B cell (primary cell): Measurements from ENCODE around the gene PTGES2. TPM values are rescaled to one million over a fixed set of nuclear protein-coding genes. Genes with fewer than 3 reads are reported as not detected.
A peak's percentile ranks its signal among the peaks of the same experiment; 100 is the strongest.

ENCODE experiments used
- ATAC-seq: fragments of 200-7000 bp; cut with Tn5 transposase; one replicate; pipeline ENCODE4 v1.10.0; 2021; ENCODE audit warnings: low read depth, mild to moderate bottlenecking, moderate number of reproducible peaks, moderate library complexity
- CTCF ChIA-PET: fragments of 350-600 bp; sonication (Branson Sonifier 250); formaldehyde crosslinking; loops from one replicate; lab custom pipeline; 2021; ENCODE audit warnings: antibody characterized with exemption, inconsistent platforms; lab: Charles Lee
- POLR2A ChIA-PET: fragments of 350-600 bp; sonication (Branson Sonifier 250); formaldehyde crosslinking; loops from one replicate; lab custom pipeline; 2021; ENCODE audit warnings: antibody characterized with exemption; lab: Charles Lee
- DNase-seq: peaks from one replicate; pipeline ENCODE4 v3.0.0; 2013
- H2AFZ ChIP-seq: 2 replicates; pipeline ENCODE4 v1.6.1; 2012; ENCODE audit warnings: mild to moderate bottlenecking, low read depth, low read length; ENCODE audit not compliant: insufficient read depth, poor library complexity, severe bottlenecking
- H3K27ac ChIP-seq, 2 donors: 1 replicate in 1 of 2; 2 replicates in 1 of 2; pipeline ENCODE4 v1.5.1; 2012 to 2013; ENCODE audit warnings: low read length in 2 of 2, mild to moderate bottlenecking in 2 of 2, moderate library complexity in 1 of 2
- H3K27me3 ChIP-seq, 4 experiments: fragments of 200-600 bp in 1 of 4; sonication (generic) in 1 of 4; replicated peaks in 1 of 4; 1 replicate in 2 of 4; 2 replicates in 2 of 4; pipeline versions ENCODE4 v1.6.1 to v1.7.0; 2013 to 2016; ENCODE audit warnings: low read length in 3 of 4, mild to moderate bottlenecking in 2 of 4, mixed read lengths in 1 of 4, moderate library complexity in 1 of 4; ENCODE audit not compliant: insufficient read depth in 4 of 4, control insufficient read depth in 3 of 4; ENCODE audit errors: control extremely low read depth in 1 of 4
- H3K36me3 ChIP-seq, 2 experiments: replicated peaks in 1 of 2; 1 replicate in 1 of 2; 2 replicates in 1 of 2; pipeline versions ENCODE4 v1.6.1 to v1.7.1; 2013; ENCODE audit warnings: low read length in 1 of 2; ENCODE audit not compliant: insufficient read depth in 2 of 2, control insufficient read depth in 1 of 2; ENCODE audit errors: control extremely low read depth in 1 of 2, extremely low read depth in 1 of 2
- H3K4me1 ChIP-seq, 2 donors: fragments of 200-600 bp in 1 of 2; sonication (generic) in 1 of 2; 1 replicate in 1 of 2; 2 replicates in 1 of 2; pipeline versions ENCODE4 v1.5.1 to v1.6.1; 2013 to 2017; ENCODE audit warnings: low read length in 2 of 2; ENCODE audit not compliant: control insufficient read depth in 2 of 2, insufficient read depth in 2 of 2
- H3K4me2 ChIP-seq: replicated peaks from 2 replicates; pipeline ENCODE3; 2012; ENCODE audit warnings: mild to moderate bottlenecking, low read depth, low read length; ENCODE audit not compliant: poor library complexity, severe bottlenecking
- H3K4me3 ChIP-seq, 5 experiments: fragments of 200-600 bp in 1 of 5; sonication (generic) in 1 of 5; 1 replicate in 3 of 5; 2 replicates in 2 of 5; pipeline versions ENCODE4 v1.5.1 to v1.7.0; 2011 to 2016; ENCODE audit warnings: low read length in 4 of 5, mild to moderate bottlenecking in 4 of 5, low read depth in 2 of 5, control low read depth in 1 of 5, moderate library complexity in 1 of 5; ENCODE audit not compliant: insufficient read depth in 1 of 5; ENCODE audit errors: control extremely low read depth in 1 of 5, extremely low read depth in 1 of 5
- H3K79me2 ChIP-seq: fragments of 200-600 bp; sonication (generic); one replicate; pipeline ENCODE4 v1.6.0; 2016; ENCODE audit warnings: low read length; ENCODE audit not compliant: control insufficient read depth, insufficient read depth
- H3K9ac ChIP-seq: fragments of 200-600 bp; sonication (generic); 2 replicates; pipeline ENCODE4 v1.6.1; 2017; ENCODE audit warnings: mild to moderate bottlenecking, low read length, moderate library complexity
- H3K9me3 ChIP-seq, 3 donors: one replicate each; pipeline versions ENCODE4 v1.6.1 to v1.7.1; 2013; ENCODE audit warnings: low read length in 2 of 3; ENCODE audit not compliant: control insufficient read depth in 2 of 3, insufficient read depth in 1 of 3; ENCODE audit errors: control extremely low read depth in 1 of 3
- H4K20me1 ChIP-seq: 2 replicates; pipeline ENCODE4 v1.6.0; 2012; ENCODE audit warnings: mild to moderate bottlenecking, low read length; ENCODE audit not compliant: insufficient read depth, control insufficient read depth, poor library complexity, severe bottlenecking
- H3K27ac Mint-ChIP-seq: one replicate; pipeline ENCODE4 v1.8.0; 2021; ENCODE audit warnings: mixed read lengths
- H3K27me3 Mint-ChIP-seq: one replicate; pipeline ENCODE4 v1.8.0; 2021; ENCODE audit warnings: mixed read lengths
- H3K4me1 Mint-ChIP-seq: one replicate; pipeline ENCODE4 v1.8.0; 2021; ENCODE audit warnings: mixed read lengths
- H3K4me3 Mint-ChIP-seq: one replicate; pipeline ENCODE4 v1.8.0; 2021; ENCODE audit warnings: mixed read lengths
- H3K9me3 Mint-ChIP-seq: one replicate; pipeline ENCODE4 v1.8.0; 2022; ENCODE audit warnings: mixed read lengths; ENCODE audit not compliant: insufficient read depth
- EZH2 ChIP-seq: IDR thresholded peaks from 2 replicates; pipeline ENCODE4 v1.6.1; 2012; ENCODE audit warnings: borderline replicate concordance, low read depth, mild to moderate bottlenecking, moderate library complexity, low read length; ENCODE audit not compliant: insufficient read depth, poor library complexity, severe bottlenecking
- WGBS: methylation state at CpG from one replicate; pipeline ENCODE4 v1.1.5; 2013; ENCODE audit warnings: missing lambda C conversion rate; ENCODE audit not compliant: insufficient coverage; 5-methylcytosine and 5-hydroxymethylcytosine counted together
- intact Hi-C: fragments of 100-400 bp; cut with micrococcal nuclease; formaldehyde crosslinking; loops from one replicate; pipeline ENCODE4 v1.10.0; 2022
- polyA plus RNA-seq: library from polyadenylated mRNA; depleted of rRNA; stranded (reverse); fragments of >200 nt; gene quantifications from 2 replicates; pipeline ENCODE4 v1.2.3, GENCODE V29; 2012
- total RNA-seq, 2 donors: library from RNA; stranded (reverse); fragments of 120-200 nt in 1 of 2; gene quantifications; 1 replicate in 1 of 2; 2 replicates in 1 of 2; pipeline versions ENCODE4 v1.2.3 to v1.2.4, GENCODE V29; 2013 to 2022
- TF ChIP-seq, protein P1 (sequence below): fragments of 200-600 bp; IDR thresholded peaks from one replicate; pipeline ENCODE4 v1.8.0; 2022; ENCODE audit warnings: antibody characterized with exemption, mild to moderate bottlenecking

The PTGES2 gene
- total and polyA plus RNA-seq, 2 donors (not counting 1 experiment from before 2014, with no cell fraction given): 77.8 to 113 TPM

DNA sequence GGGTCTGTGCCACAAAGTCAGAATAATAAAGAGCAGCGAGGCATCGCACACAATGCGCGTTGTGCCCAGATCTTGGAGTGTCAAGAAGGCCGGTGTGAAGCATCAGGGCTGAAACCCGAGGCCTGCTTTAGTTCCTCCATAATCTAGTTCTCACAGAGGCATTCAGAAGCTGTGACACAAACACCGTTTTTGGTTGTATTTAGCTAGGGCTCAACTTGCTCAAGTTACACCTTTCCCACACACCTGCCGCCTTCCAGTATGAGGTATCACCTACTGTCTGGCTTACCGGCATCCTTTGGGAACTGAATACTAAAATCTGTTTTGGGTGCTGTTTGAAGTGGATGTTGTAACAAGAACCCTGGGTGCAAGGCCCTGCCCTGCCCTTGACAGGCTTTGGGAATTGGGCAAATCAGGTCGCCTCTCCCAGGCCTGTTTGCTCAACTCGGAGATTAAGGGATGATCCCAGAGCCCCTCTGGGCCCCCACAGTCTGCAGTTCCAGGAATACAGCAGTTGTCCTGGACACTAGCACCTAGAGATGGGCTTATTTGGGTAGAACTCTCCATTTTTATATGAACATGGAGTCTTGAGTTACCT, 32.5 kb downstream of the PTGES2 start:
- peaks cover 74% of the 10 kb centered on the region for H3K79me2 ChIP-seq
- H3K4me3 Mint-ChIP-seq: peak overlapping the region; percentile 83
- no peaks in the 10 kb centered on the region for H3K27me3 Mint-ChIP-seq
- peaks cover 41% of the 10 kb centered on the region for H3K4me1 Mint-ChIP-seq
- peaks cover 68% of the 10 kb centered on the region for H4K20me1 ChIP-seq
- H3K9ac ChIP-seq: no peak overlapping the region
- DNase-seq (no peak), ATAC-seq (no peak)
- no peaks in the 10 kb centered on the region for H3K27me3 ChIP-seq
- H3K4me2 ChIP-seq: peak overlapping the region; percentile 59
- peak overlapping the region; percentile 75 to 94 for H3K27ac ChIP-seq
- H3K27ac Mint-ChIP-seq: peak overlapping the region; percentile 98
- no peaks in the 10 kb centered on the region for H3K9me3 Mint-ChIP-seq
- no peak overlapping the region for H3K4me3 ChIP-seq
- H3K36me3 ChIP-seq: peaks cover 0 to 4% of the 10 kb centered on the region in 2 experiments
- intact Hi-C loops: loop anchor here (1.0 kb wide), 3 partner anchors 22 to 28 kb away; partner anchors contain the start of gene NAIF1
- H3K4me1 ChIP-seq: peaks cover 31 to 43% of the 10 kb centered on the region in 2 donors
- WGBS: 79% methylated on average over 8 of the region's 11 CpGs
- TF ChIP-seq, protein P1, sequence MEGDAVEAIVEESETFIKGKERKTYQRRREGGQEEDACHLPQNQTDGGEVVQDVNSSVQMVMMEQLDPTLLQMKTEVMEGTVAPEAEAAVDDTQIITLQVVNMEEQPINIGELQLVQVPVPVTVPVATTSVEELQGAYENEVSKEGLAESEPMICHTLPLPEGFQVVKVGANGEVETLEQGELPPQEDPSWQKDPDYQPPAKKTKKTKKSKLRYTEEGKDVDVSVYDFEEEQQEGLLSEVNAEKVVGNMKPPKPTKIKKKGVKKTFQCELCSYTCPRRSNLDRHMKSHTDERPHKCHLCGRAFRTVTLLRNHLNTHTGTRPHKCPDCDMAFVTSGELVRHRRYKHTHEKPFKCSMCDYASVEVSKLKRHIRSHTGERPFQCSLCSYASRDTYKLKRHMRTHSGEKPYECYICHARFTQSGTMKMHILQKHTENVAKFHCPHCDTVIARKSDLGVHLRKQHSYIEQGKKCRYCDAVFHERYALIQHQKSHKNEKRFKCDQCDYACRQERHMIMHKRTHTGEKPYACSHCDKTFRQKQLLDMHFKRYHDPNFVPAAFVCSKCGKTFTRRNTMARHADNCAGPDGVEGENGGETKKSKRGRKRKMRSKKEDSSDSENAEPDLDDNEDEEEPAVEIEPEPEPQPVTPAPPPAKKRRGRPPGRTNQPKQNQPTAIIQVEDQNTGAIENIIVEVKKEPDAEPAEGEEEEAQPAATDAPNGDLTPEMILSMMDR: no peak
- no peak for TF ChIP-seq EZH2
- H2AFZ ChIP-seq: no peak overlapping the region
- POLR2A ChIA-PET: interaction anchor here (0.6 to 1.3 kb wide), 2 partner anchors 20 to 46 kb away, joined by 3 to 5 read pairs; no protein-coding TSS in a partner anchor
- no peaks in the 10 kb centered on the region for H3K9me3 ChIP-seq
- CTCF ChIA-PET: interaction anchor here (0.7 to 5.7 kb wide), 4 partner anchors 13 to 152 kb away, joined by 3 to 44 read pairs (median 14); no protein-coding TSS in a partner anchor
